Measurements from ENCODE around the gene SCAF11.

SCAF11 gene

DNA sequence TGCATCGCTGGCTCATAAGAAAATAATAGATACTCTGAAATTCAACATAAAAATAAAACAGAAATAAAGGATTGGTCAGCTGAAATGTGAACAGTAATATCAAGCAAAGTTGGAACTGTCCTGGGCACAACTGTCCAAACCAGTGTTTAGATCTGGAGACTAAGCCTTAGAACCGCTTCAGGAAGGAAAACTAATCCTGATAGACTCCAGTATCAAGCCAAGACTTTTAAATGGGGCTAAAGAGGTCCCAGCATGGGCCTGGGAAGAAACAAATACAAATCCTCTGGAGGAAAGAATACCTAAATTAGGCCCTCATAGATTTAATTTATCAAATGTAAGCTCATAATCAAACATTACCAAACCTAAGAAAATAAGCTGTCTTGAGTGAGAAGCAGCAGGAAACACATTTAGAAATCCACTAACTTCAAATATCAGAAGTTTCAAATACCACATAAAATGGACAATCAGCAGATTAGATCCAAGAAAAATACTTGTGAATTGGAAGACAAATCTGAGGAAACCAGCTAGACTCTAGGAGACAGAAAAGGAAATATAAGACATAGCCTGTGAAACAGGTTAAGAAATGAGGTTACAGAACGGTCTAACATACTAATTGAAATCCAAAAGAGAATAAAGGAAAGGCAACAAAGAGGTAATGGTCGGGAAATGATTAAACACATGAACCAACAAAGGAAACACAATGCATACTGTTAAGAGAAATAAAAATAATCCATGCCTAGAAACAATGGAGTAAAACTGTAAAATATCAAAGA, 27.6 kb downstream of the SCAF11 start:
- TF ChIP-seq CTCF (conservative IDR thresholded peaks at IDR 0.05; ENCODE audit: low read length): no peak
- no peak for DNase-seq (ENCODE audit: low read depth)
- no peak overlapping the region for H3K4me3 ChIP-seq (ENCODE audit: low read length)

DNA sequence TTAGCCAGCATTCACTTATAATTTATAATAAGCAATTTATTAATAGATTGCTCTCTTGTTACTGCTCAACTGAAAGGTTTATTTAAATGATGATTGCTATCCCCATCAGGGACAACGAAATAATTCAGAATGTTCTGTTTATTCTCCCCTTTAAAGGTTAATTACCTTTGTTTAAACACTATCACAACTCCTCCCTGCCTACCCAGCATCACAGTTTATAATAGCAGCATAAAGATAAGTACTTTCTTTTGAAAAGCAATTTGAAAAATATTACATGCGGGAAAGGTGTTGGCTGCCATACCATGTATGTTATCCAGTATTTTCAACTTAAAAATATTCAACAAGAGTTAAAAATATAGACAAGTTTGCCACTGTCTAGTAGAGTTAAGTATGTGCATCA, 30.6 kb downstream of the SCAF11 start:
- DNase-seq (ENCODE audit: low read depth): no peak
- TF ChIP-seq CTCF (conservative IDR thresholded peaks at IDR 0.05; ENCODE audit: low read length): no peak
- H3K4me3 ChIP-seq (ENCODE audit: low read length): no peak overlapping the region

- H3K4me3 ChIP-seq (ENCODE audit: low read length): no peak overlapping the region
- DNase-seq (ENCODE audit: low read depth): no peak
- TF ChIP-seq CTCF (conservative IDR thresholded peaks at IDR 0.05; ENCODE audit: low read length): no peak
These were observed 31.3 kb downstream of the SCAF11 start for GRCh38 chr12:45959025-45959424.

GRCh38 chr12:45948546-45948945, 41.8 kb downstream of the SCAF11 start:
- no peak overlapping the region for H3K4me3 ChIP-seq (ENCODE audit: low read length)
- TF ChIP-seq CTCF (conservative IDR thresholded peaks at IDR 0.05; ENCODE audit: low read length): no peak
- no peak for DNase-seq (ENCODE audit: low read depth)

- DNase-seq (ENCODE audit: low read depth): no peak
- no peak for TF ChIP-seq CTCF (conservative IDR thresholded peaks at IDR 0.05; ENCODE audit: low read length)
- no peak overlapping the region for H3K4me3 ChIP-seq (ENCODE audit: low read length)
These were observed 43.9 kb downstream of the SCAF11 start for GRCh38 chr12:45946435-45946834.

DNA sequence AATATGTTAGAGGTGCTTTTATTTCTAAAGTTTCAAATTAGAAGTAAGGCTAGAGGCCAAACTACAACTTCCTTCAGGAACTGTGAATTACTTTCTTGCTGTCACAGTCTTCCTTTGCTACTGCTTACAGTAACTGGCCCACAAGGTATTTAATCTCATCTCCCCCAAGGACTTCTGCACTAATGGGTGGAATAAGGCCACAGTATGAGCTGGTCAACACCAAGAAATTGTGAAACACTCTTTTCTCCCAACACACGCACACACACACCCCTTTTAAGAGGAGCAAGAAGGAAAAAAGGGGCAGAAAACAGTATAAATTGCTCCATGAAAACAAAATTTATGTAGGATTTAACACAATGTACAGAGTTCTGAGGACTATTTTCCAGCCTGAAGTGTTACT, 45.6 kb downstream of the SCAF11 start:
- no peak for TF ChIP-seq CTCF (conservative IDR thresholded peaks at IDR 0.05; ENCODE audit: low read length)
- H3K4me3 ChIP-seq (ENCODE audit: low read length): no peak overlapping the region
- DNase-seq (ENCODE audit: low read depth): peak; percentile 36

DNA sequence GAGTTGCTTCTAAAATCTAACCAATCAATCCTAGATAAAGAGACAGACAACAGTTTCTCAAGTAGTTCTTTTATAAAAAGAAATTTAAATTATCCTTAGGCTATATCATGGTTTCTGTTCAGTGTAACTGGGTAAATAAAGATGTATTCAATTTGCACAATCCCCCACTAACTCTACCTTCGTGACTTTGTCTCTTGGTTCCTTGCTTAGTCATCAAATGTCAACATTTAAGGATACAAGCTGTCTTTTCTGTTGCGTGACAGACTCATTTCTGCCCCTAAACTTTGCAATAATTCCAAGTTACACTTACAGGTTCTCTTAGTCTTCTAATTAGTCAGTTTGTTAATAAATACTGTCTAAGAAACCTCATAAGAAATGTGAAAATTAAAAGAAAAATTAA, 50.6 kb downstream of the SCAF11 start:
- no peak for TF ChIP-seq CTCF (conservative IDR thresholded peaks at IDR 0.05; ENCODE audit: low read length)
- no peak overlapping the region for H3K4me3 ChIP-seq (ENCODE audit: low read length)
- DNase-seq (ENCODE audit: low read depth): no peak
